ENCODE results near the gene NRROS. TPM values are rescaled to one million over a fixed set of nuclear protein-coding genes. Genes with fewer than 3 reads are reported as not detected.

Gene NRROS
- total RNA-seq, 1 donor from 2014 or later, result 1.5 TPM

DNA sequence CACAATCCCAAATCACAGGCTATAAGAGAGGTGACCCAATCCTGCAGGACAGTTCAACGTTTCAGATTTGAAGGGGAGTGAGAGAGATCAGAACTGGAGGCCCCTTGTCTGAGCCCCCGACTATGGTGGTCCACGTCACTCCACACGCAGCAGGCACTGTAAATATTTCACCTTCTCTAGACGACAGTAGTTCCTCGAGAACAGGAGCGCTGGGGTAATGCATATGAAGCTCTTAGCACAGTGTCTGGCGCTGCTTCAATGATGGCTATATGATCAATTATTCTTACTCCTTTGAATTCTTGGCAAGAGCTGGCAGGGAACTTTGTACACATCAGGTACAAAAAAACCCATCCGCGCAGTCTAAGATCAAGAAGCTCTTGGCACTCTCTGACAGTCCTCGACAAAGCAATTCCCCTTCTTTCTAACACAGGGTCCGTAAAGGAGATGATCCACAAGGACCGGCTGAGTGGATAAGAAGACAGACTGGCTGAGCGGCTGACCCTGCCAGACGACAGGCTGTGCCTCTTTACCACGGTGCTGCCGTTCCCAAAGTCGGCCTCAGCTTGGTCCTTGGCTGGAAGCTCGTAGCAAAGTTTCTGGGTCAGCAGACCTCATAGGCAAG, 522 bp upstream of the NRROS start:
- TF ChIP-seq, protein P1, sequence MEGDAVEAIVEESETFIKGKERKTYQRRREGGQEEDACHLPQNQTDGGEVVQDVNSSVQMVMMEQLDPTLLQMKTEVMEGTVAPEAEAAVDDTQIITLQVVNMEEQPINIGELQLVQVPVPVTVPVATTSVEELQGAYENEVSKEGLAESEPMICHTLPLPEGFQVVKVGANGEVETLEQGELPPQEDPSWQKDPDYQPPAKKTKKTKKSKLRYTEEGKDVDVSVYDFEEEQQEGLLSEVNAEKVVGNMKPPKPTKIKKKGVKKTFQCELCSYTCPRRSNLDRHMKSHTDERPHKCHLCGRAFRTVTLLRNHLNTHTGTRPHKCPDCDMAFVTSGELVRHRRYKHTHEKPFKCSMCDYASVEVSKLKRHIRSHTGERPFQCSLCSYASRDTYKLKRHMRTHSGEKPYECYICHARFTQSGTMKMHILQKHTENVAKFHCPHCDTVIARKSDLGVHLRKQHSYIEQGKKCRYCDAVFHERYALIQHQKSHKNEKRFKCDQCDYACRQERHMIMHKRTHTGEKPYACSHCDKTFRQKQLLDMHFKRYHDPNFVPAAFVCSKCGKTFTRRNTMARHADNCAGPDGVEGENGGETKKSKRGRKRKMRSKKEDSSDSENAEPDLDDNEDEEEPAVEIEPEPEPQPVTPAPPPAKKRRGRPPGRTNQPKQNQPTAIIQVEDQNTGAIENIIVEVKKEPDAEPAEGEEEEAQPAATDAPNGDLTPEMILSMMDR (conservative IDR thresholded peaks at IDR 0.05), result no peak
- peaks cover 20% of the 10 kb centered on the region for H3K27me3 Mint-ChIP-seq (ENCODE audit: low read depth)
- H3K27ac Mint-ChIP-seq (ENCODE audit: unreplicated experiment), result no peak overlapping the region
- H3K9me3 Mint-ChIP-seq, result no peaks in the 10 kb centered on the region
- peaks cover 27% of the 10 kb centered on the region for H3K4me1 Mint-ChIP-seq
- no peak for DNase-seq (ENCODE audit: low read depth, low spot score)
- no peaks in the 10 kb centered on the region for H3K36me3 Mint-ChIP-seq (ENCODE audit: low read depth)
- H3K4me3 Mint-ChIP-seq, result peak overlapping the region; percentile 62

- Mint-ChIP-seq H3K4me3 (no peak overlapping the region), H3K27ac (ENCODE audit: unreplicated experiment) (no peak overlapping the region), H3K4me1 (peaks cover 23% of the 10 kb centered on the region), H3K36me3 (ENCODE audit: low read depth) (no peaks in the 10 kb centered on the region), H3K9me3 (no peaks in the 10 kb centered on the region), H3K27me3 (ENCODE audit: low read depth) (peaks cover 20% of the 10 kb centered on the region)
- no peak for DNase-seq (ENCODE audit: low read depth, low spot score)
- TF ChIP-seq, protein P1 (conservative IDR thresholded peaks at IDR 0.05), result no peak
Observed at GRCh38 chr3:196640297-196641018, 964 bp downstream of the NRROS start.

- Mint-ChIP-seq H3K27ac (ENCODE audit: unreplicated experiment) (no peak overlapping the region), H3K4me1 (peaks cover 27% of the 10 kb centered on the region), H3K4me3 (no peak overlapping the region), H3K36me3 (ENCODE audit: low read depth) (no peaks in the 10 kb centered on the region), H3K9me3 (no peaks in the 10 kb centered on the region), H3K27me3 (ENCODE audit: low read depth) (peaks cover 20% of the 10 kb centered on the region)
- TF ChIP-seq, protein P1 (conservative IDR thresholded peaks at IDR 0.05), result no peak
- DNase-seq (ENCODE audit: low read depth, low spot score), result no peak
Observed at GRCh38 chr3:196641333-196642054, 2.0 kb downstream of the NRROS start.

- no peak for DNase-seq (ENCODE audit: low read depth, low spot score)
- Mint-ChIP-seq H3K9me3 (no peaks in the 10 kb centered on the region), H3K4me1 (peaks cover 27% of the 10 kb centered on the region), H3K4me3 (no peak overlapping the region), H3K27ac (ENCODE audit: unreplicated experiment) (no peak overlapping the region), H3K36me3 (ENCODE audit: low read depth) (no peaks in the 10 kb centered on the region), H3K27me3 (ENCODE audit: low read depth) (peaks cover 18% of the 10 kb centered on the region)
- TF ChIP-seq, protein P1 (conservative IDR thresholded peaks at IDR 0.05), result no peak
Observed at GRCh38 chr3:196642434-196642833, 2.9 kb downstream of the NRROS start.

DNA sequence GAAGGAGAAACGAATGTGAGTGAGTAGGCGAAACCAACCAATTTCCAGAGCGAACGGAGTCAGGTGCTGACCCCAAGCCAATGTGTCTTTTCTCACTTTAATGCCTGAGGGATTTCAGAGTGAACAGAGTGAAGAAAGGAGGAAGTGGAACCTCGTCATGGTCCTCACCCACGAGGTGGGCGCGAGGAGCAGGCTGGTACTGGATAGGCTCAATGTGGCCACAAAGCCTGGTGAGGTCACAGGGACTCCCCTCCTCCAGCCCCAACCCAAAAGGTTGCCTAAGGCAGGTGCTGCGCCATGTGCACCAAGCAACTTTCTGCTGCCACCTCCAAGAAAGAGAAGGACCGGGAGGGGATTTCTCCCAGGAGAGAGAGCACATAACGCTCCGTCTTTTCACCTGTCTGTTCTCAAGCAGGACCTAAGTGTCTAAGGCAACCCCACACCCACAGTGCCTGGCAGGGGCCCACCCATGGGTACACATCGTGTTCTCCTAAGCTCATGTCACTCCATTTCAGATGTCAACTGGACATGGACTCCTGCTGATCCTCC, 3.8 kb downstream of the NRROS start:
- Mint-ChIP-seq H3K27ac (ENCODE audit: unreplicated experiment) (no peak overlapping the region), H3K4me1 (peaks cover 27% of the 10 kb centered on the region), H3K9me3 (no peaks in the 10 kb centered on the region), H3K4me3 (no peak overlapping the region), H3K36me3 (ENCODE audit: low read depth) (no peaks in the 10 kb centered on the region), H3K27me3 (ENCODE audit: low read depth) (peaks cover 12% of the 10 kb centered on the region)
- DNase-seq (ENCODE audit: low read depth, low spot score), result no peak
- TF ChIP-seq, protein P1 (conservative IDR thresholded peaks at IDR 0.05), result no peak

Data from neural crest cell (in vitro differentiated cells).